ENCODE results near the gene CCND1.

DNA sequence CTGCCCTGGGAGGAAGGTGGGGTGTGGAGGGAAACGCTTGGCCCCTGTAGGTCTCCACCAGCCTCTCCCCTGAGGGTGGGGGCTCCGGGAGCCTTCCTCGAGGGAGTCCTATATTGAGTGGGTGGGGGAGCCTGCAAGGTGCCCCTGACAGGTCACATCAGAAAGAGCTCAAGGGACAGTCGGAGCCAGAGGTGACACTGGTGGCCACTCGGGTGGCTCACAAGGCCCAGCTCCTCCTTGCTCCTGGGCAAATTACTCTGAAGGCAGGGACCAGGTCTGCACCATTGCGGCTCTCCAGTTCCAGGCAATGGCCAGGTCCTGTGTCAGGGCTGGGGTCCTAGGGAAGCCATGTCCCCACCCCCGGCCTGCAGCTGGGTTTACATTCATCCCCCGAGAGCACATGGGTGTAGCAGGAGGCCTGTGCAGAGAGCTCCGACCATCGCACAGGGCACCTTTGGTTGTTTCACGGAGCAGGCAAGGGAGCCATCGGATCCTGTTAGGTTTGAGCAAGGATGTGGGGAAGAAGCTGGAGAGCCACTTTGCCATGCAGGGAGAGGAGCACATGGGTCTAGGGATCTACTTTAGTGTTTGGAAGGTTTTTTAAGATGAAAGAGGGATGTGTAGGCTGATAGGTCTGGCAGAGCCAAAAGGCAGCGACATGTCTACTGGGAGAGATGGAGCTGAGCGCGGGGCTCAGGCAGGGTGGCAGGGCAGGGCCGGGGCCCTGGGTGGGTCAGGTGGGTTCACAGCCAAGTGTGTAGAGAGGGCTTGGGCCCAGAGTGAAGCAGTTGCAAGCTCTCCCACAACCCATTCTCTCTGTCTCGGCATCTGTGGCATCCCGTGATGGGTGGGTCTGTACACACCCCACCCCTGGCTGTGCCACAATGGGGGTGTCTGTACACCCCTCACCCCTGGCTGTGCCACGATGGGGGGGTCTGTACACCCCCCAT lies 14.8 kb downstream of the CCND1 start:
- no peak for TF ChIP-seq POLR2A (IDR thresholded peaks at IDR 0.05)
- TF ChIP-seq, protein P1, sequence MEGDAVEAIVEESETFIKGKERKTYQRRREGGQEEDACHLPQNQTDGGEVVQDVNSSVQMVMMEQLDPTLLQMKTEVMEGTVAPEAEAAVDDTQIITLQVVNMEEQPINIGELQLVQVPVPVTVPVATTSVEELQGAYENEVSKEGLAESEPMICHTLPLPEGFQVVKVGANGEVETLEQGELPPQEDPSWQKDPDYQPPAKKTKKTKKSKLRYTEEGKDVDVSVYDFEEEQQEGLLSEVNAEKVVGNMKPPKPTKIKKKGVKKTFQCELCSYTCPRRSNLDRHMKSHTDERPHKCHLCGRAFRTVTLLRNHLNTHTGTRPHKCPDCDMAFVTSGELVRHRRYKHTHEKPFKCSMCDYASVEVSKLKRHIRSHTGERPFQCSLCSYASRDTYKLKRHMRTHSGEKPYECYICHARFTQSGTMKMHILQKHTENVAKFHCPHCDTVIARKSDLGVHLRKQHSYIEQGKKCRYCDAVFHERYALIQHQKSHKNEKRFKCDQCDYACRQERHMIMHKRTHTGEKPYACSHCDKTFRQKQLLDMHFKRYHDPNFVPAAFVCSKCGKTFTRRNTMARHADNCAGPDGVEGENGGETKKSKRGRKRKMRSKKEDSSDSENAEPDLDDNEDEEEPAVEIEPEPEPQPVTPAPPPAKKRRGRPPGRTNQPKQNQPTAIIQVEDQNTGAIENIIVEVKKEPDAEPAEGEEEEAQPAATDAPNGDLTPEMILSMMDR (IDR thresholded peaks at IDR 0.05), result no peak
